ENCODE results near the gene KCNT1. TPM values are rescaled to one million over a fixed set of nuclear protein-coding genes. Genes with fewer than 3 reads are reported as not detected.

Gene KCNT1
- total RNA-seq, 1 donor from 2014 or later, result 0.14 TPM

- H3K4me1 Mint-ChIP-seq, result no peaks in the 10 kb centered on the region
- no peak overlapping the region for H3K4me3 Mint-ChIP-seq
- H3K36me3 Mint-ChIP-seq (ENCODE audit: low read depth), result no peaks in the 10 kb centered on the region
- no peak overlapping the region for H3K27ac Mint-ChIP-seq (ENCODE audit: unreplicated experiment)
- no peaks in the 10 kb centered on the region for H3K9me3 Mint-ChIP-seq
- DNase-seq (ENCODE audit: low read depth, low spot score), result no peak
- no peak for TF ChIP-seq CTCF (conservative IDR thresholded peaks at IDR 0.05)
- no peaks in the 10 kb centered on the region for H3K27me3 Mint-ChIP-seq (ENCODE audit: low read depth)
Measured at GRCh38 chr9:135777623-135778177, 75.7 kb downstream of the KCNT1 start.

GRCh38 chr9:135778421-135778820, 76.4 kb downstream of the KCNT1 start:
- no peaks in the 10 kb centered on the region for H3K36me3 Mint-ChIP-seq (ENCODE audit: low read depth)
- H3K27me3 Mint-ChIP-seq (ENCODE audit: low read depth), result no peaks in the 10 kb centered on the region
- DNase-seq (ENCODE audit: low read depth, low spot score), result no peak
- no peaks in the 10 kb centered on the region for H3K4me1 Mint-ChIP-seq
- no peaks in the 10 kb centered on the region for H3K9me3 Mint-ChIP-seq
- TF ChIP-seq CTCF (conservative IDR thresholded peaks at IDR 0.05), result no peak
- no peak overlapping the region for H3K4me3 Mint-ChIP-seq
- no peak overlapping the region for H3K27ac Mint-ChIP-seq (ENCODE audit: unreplicated experiment)

GRCh38 chr9:135779571-135779970, 77.6 kb downstream of the KCNT1 start:
- no peak for TF ChIP-seq CTCF (conservative IDR thresholded peaks at IDR 0.05)
- no peak for DNase-seq (ENCODE audit: low read depth, low spot score)
- H3K4me3 Mint-ChIP-seq, result no peak overlapping the region
- no peaks in the 10 kb centered on the region for H3K36me3 Mint-ChIP-seq (ENCODE audit: low read depth)
- H3K9me3 Mint-ChIP-seq, result no peaks in the 10 kb centered on the region
- H3K27me3 Mint-ChIP-seq (ENCODE audit: low read depth), result no peaks in the 10 kb centered on the region
- H3K4me1 Mint-ChIP-seq, result no peaks in the 10 kb centered on the region
- H3K27ac Mint-ChIP-seq (ENCODE audit: unreplicated experiment), result no peak overlapping the region

GRCh38 chr9:135780086-135780485, 78.1 kb downstream of the KCNT1 start:
- DNase-seq (ENCODE audit: low read depth, low spot score), result no peak
- Mint-ChIP-seq H3K4me3 (no peak overlapping the region), H3K9me3 (no peaks in the 10 kb centered on the region), H3K27me3 (ENCODE audit: low read depth) (no peaks in the 10 kb centered on the region), H3K4me1 (no peaks in the 10 kb centered on the region), H3K36me3 (ENCODE audit: low read depth) (no peaks in the 10 kb centered on the region), H3K27ac (ENCODE audit: unreplicated experiment) (no peak overlapping the region)
- no peak for TF ChIP-seq CTCF (conservative IDR thresholded peaks at IDR 0.05)

- Mint-ChIP-seq H3K9me3 (no peaks in the 10 kb centered on the region), H3K36me3 (ENCODE audit: low read depth) (no peaks in the 10 kb centered on the region), H3K27ac (ENCODE audit: unreplicated experiment) (no peak overlapping the region), H3K4me1 (no peaks in the 10 kb centered on the region), H3K27me3 (ENCODE audit: low read depth) (no peaks in the 10 kb centered on the region), H3K4me3 (no peak overlapping the region)
- no peak for DNase-seq (ENCODE audit: low read depth, low spot score)
- TF ChIP-seq CTCF (conservative IDR thresholded peaks at IDR 0.05), result no peak
Measured at GRCh38 chr9:135780626-135781025, 78.6 kb downstream of the KCNT1 start.
